Peyer's patch (tissue), 4 donors: Measurements from ENCODE around the gene CILP2. TPM values are rescaled to one million over a fixed set of nuclear protein-coding genes. Genes with fewer than 3 reads are reported as not detected.

Experiments
- DNase-seq, 3 donors: peaks; one replicate each; pipeline ENCODE4 v3.0.0-alpha.2; 2017 to 2019
- H3K27ac ChIP-seq, 4 donors: fragments of 200-600 bp; sonication (generic); one replicate each; pipeline ENCODE4 v1.5.1; 2016 to 2019
- H3K27me3 ChIP-seq, 2 donors: fragments of 200-600 bp; sonication (generic); one replicate each; pipeline ENCODE4 v1.5.1; 2019
- H3K36me3 ChIP-seq, 3 donors: fragments of 200-600 bp; sonication (generic); one replicate each; pipeline ENCODE4 v1.5.1; 2016 to 2019
- H3K4me1 ChIP-seq, 4 donors: fragments of 200-600 bp; sonication (generic); one replicate each; pipeline ENCODE4 v1.5.1; 2016 to 2019
- H3K4me3 ChIP-seq, 4 donors: fragments of 200-600 bp; sonication (generic); 1 replicate in 3 of 4; 2 replicates in 1 of 4; pipeline ENCODE4 v1.5.1; 2016 to 2019; ENCODE audit warnings: mild to moderate bottlenecking in 1 of 4
- H3K9me3 ChIP-seq, 4 donors: fragments of 200-600 bp; sonication (generic); one replicate each; pipeline ENCODE4 v1.5.1; 2016 to 2019; ENCODE audit warnings: mild to moderate bottlenecking in 1 of 4
- CTCF ChIP-seq, 6 experiments: fragments of 450-650 bp in 4 of 6; fragments of 200-600 bp in 2 of 6; sonication (generic) in 1 of 6; IDR thresholded peaks; one replicate each; pipeline ENCODE4 v1.5.1; 2017 to 2019; ENCODE audit warnings: antibody characterized with exemption in 6 of 6, mild to moderate bottlenecking in 3 of 6, moderate library complexity in 1 of 6
- POLR2A ChIP-seq, 2 donors: fragments of 450-650 bp; IDR thresholded peaks; one replicate each; pipeline ENCODE4 v1.5.1; 2017; ENCODE audit warnings: antibody characterized with exemption in 2 of 2, mild to moderate bottlenecking in 2 of 2, moderate library complexity in 2 of 2
- total RNA-seq, 4 donors: library from RNA; depleted of rRNA; stranded (reverse); fragments of >200 nt; gene quantifications; one replicate each; pipeline ENCODE4 v1.1.0, GENCODE V29; 2016

CILP2 gene
- total RNA-seq, 4 donors from 2014 or later, result not detected

GRCh38 chr19:19579533-19580361 is 41.7 kb downstream of the CILP2 start:
- Histone ChIP-seq H3K36me3 (no peaks in the 10 kb centered on the region), H3K4me1 (peaks cover 0 to 7% (median 0%) of the 10 kb centered on the region in 4 donors), H3K4me3 (no peak overlapping the region), H3K9me3 (no peaks in the 10 kb centered on the region), H3K27ac (peak overlapping the region in 1 of 4 donors; percentile 72), H3K27me3 (no peaks in the 10 kb centered on the region)
- DNase-seq, result no peak
- no peak for TF ChIP-seq POLR2A (IDR thresholded peaks at IDR 0.05)
- TF ChIP-seq CTCF (IDR thresholded peaks at IDR 0.05), result no peak

GRCh38 chr19:19580418-19580817 is 42.4 kb downstream of the CILP2 start:
- Histone ChIP-seq H3K36me3 (no peaks in the 10 kb centered on the region), H3K27ac (peak overlapping the region in 2 of 4 donors; percentile 44 to 72), H3K27me3 (no peaks in the 10 kb centered on the region), H3K4me3 (no peak overlapping the region), H3K4me1 (peaks cover 0 to 7% (median 0%) of the 10 kb centered on the region in 4 donors), H3K9me3 (no peaks in the 10 kb centered on the region)
- DNase-seq, result no peak
- no peak for TF ChIP-seq CTCF (IDR thresholded peaks at IDR 0.05)

DNA sequence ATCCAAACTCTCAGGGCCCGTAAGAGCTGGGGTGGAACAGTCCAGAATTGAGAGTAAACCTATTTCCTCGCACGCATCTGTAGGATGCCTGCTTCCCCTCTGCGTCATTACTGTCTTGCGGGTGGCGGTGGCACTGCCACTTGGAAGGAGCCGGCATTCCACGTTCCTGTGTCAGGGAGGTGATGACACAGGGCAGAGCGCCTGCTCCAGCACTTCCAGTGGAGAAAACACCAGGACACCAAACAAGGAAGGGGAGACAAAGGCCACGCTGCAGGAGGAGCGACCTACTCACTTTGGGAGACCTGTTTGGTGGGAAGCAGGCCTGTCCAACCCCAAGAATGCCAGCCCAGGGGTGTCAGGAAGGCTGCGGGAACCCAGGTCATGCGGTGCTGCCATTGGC is 43.3 kb downstream of the CILP2 start:
- no peak overlapping the region for H3K4me3 ChIP-seq
- DNase-seq, result no peak
- H3K27me3 ChIP-seq, result no peaks in the 10 kb centered on the region
- peaks cover 0 to 7% (median 0%) of the 10 kb centered on the region in 4 donors for H3K4me1 ChIP-seq
- H3K36me3 ChIP-seq, result no peaks in the 10 kb centered on the region
- no peak overlapping the region for H3K27ac ChIP-seq
- TF ChIP-seq POLR2A (IDR thresholded peaks at IDR 0.05) (no peak), CTCF (IDR thresholded peaks at IDR 0.05) (no peak)
- H3K9me3 ChIP-seq, result no peaks in the 10 kb centered on the region

DNA sequence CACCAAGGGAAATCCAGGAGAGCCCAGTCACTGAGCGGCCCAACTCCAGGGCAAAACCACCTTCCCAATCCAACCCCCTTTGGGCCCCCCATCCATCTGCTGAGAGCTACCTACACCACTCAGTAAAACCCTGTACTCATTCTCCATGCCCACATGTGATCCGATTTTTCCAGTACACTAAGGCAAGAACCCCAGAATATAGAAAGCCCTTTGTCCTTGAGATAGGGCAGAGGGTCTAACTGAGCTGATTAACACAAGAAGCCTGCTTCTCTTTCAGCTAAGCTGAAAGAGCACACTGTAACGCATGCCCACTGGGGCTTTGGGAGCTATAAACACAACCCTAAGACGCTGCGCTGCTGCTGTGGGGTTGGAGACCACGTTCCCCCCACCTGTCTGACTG is 44.4 kb downstream of the CILP2 start:
- H3K27me3 ChIP-seq, result no peaks in the 10 kb centered on the region
- no peak for DNase-seq
- H3K4me1 ChIP-seq, result peaks cover 0 to 7% (median 0%) of the 10 kb centered on the region in 4 donors
- no peak for TF ChIP-seq CTCF (IDR thresholded peaks at IDR 0.05)
- no peak for TF ChIP-seq POLR2A (IDR thresholded peaks at IDR 0.05)
- no peaks in the 10 kb centered on the region for H3K9me3 ChIP-seq
- H3K4me3 ChIP-seq, result no peak overlapping the region
- no peaks in the 10 kb centered on the region for H3K36me3 ChIP-seq
- no peak overlapping the region for H3K27ac ChIP-seq

DNA sequence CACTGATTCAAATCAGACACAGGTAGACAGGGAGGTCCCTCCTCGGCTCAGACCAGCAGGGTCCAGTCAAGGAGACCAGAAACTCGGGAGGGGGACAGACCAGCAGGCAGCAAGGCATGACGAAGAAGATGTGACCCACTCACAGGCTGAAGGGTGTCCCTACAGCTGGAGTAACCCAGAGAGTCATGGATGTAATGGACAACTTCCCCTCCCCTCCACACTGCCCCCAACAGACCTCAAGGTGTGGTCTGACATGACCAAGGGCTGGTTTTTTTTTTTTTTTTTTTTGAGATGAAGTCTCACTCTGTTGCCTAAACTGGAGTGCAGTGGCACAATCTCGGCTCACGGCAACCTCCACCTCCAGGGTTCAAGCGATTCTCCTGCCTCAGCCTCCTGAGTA is 46.3 kb downstream of the CILP2 start:
- TF ChIP-seq CTCF (IDR thresholded peaks at IDR 0.05) (no peak), POLR2A (IDR thresholded peaks at IDR 0.05) (no peak)
- Histone ChIP-seq H3K4me3 (no peak overlapping the region), H3K36me3 (no peaks in the 10 kb centered on the region), H3K9me3 (no peaks in the 10 kb centered on the region), H3K4me1 (peaks cover 0 to 7% (median 0%) of the 10 kb centered on the region in 4 donors), H3K27me3 (no peaks in the 10 kb centered on the region), H3K27ac (no peak overlapping the region)
- no peak for DNase-seq
